ENCODE results near the gene CEACAM7.

DNA sequence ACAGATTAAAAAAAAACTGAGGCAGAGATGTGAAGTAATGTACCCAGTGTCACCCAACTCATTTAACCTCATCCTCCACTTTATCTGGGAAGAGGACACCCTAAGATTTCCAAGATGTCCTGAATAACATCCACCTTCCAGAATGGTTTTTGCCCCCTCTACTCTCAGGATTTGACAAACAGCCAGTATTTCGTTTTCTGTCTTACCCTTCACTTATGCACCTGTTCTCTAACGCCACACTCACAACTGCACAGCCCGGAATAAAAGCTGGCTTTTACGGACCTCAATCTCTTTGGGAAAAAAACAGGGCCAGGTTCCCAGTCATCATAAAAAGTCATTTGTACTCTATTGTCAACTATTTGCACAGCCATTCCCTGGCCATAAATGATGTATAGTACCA lies 46.1 kb upstream of the CEACAM7 start:
- TF ChIP-seq, protein P1, sequence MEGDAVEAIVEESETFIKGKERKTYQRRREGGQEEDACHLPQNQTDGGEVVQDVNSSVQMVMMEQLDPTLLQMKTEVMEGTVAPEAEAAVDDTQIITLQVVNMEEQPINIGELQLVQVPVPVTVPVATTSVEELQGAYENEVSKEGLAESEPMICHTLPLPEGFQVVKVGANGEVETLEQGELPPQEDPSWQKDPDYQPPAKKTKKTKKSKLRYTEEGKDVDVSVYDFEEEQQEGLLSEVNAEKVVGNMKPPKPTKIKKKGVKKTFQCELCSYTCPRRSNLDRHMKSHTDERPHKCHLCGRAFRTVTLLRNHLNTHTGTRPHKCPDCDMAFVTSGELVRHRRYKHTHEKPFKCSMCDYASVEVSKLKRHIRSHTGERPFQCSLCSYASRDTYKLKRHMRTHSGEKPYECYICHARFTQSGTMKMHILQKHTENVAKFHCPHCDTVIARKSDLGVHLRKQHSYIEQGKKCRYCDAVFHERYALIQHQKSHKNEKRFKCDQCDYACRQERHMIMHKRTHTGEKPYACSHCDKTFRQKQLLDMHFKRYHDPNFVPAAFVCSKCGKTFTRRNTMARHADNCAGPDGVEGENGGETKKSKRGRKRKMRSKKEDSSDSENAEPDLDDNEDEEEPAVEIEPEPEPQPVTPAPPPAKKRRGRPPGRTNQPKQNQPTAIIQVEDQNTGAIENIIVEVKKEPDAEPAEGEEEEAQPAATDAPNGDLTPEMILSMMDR (IDR thresholded peaks at IDR 0.05): no peak
- TF ChIP-seq POLR2A (IDR thresholded peaks at IDR 0.05): no peak

Measured in heart left ventricle (tissue), 13 donors.